Measurements from ENCODE around the gene AMN1.

Gene AMN1

GRCh38 chr12:31631023-31631724, 97.6 kb downstream of the AMN1 start:
- TF ChIP-seq ZFP3 (CRISPR knock-in tag; IDR thresholded peaks at IDR 0.05) (no peak), ZC3H10 (CRISPR knock-in tag; IDR thresholded peaks at IDR 0.05) (no peak), TSHZ2 (CRISPR knock-in tag; IDR thresholded peaks at IDR 0.05) (no peak), ZFP30 (CRISPR knock-in tag; IDR thresholded peaks at IDR 0.05) (no peak), CSDC2 (CRISPR knock-in tag; IDR thresholded peaks at IDR 0.05) (no peak), TCF4 (CRISPR knock-in tag; IDR thresholded peaks at IDR 0.05; ENCODE audit: borderline replicate concordance) (no peak), OSR1 (CRISPR knock-in tag; IDR thresholded peaks at IDR 0.05) (no peak), CREB5 (CRISPR knock-in tag; IDR thresholded peaks at IDR 0.05; ENCODE audit: low read depth) (no peak), TOX (CRISPR knock-in tag; IDR thresholded peaks at IDR 0.05; ENCODE audit: borderline replicate concordance) (no peak), RARB (CRISPR knock-in tag; IDR thresholded peaks at IDR 0.05) (no peak), BACH2 (CRISPR knock-in tag; IDR thresholded peaks at IDR 0.05; ENCODE audit: borderline replicate concordance) (no peak), PATZ1 (CRISPR knock-in tag; IDR thresholded peaks at IDR 0.05; ENCODE audit: borderline replicate concordance) (no peak), ZNF8 (CRISPR knock-in tag; IDR thresholded peaks at IDR 0.05) (no peak), POU6F1 (CRISPR knock-in tag; IDR thresholded peaks at IDR 0.05; ENCODE audit: borderline replicate concordance, low read depth) (no peak), PPARA (CRISPR knock-in tag; IDR thresholded peaks at IDR 0.05; ENCODE audit: borderline replicate concordance) (no peak), GLIS3 (CRISPR knock-in tag; IDR thresholded peaks at IDR 0.05) (no peak), ZNF70 (CRISPR knock-in tag; IDR thresholded peaks at IDR 0.05) (no peak), CSRNP3 (CRISPR knock-in tag; IDR thresholded peaks at IDR 0.05) (no peak), ARNTL (CRISPR knock-in tag; IDR thresholded peaks at IDR 0.05; ENCODE audit: borderline replicate concordance, low read depth) (no peak)
- ATAC-seq: no peak

- ATAC-seq: peak; percentile 64
Measured at GRCh38 chr12:31629756-31630732, 98.8 kb downstream of the AMN1 start.

More at GRCh38 chr12:31629756-31630732, 98.8 kb downstream of the AMN1 start:
- 0 out of 2 replicates have a peak, but pooled peaks have one; percentile 18 for TF ChIP-seq SNAI2 (CRISPR knock-in tag; IDR thresholded peaks at IDR 0.05)
- no peak for TF ChIP-seq CSRNP3 (CRISPR knock-in tag; IDR thresholded peaks at IDR 0.05)
- TF ChIP-seq TOX (CRISPR knock-in tag; IDR thresholded peaks at IDR 0.05; ENCODE audit: borderline replicate concordance): 0 out of 2 replicates have a peak, but pooled peaks have one; percentile 19
- TF ChIP-seq RARB (CRISPR knock-in tag; IDR thresholded peaks at IDR 0.05): no peak
- TF ChIP-seq ISL1 (CRISPR knock-in tag; IDR thresholded peaks at IDR 0.05): peak; percentile 56
- no peak for TF ChIP-seq OSR1 (CRISPR knock-in tag; IDR thresholded peaks at IDR 0.05)
- no peak; the same call in 1 of the 2 replicates for TF ChIP-seq TSHZ2 (CRISPR knock-in tag; IDR thresholded peaks at IDR 0.05)
- no peak for TF ChIP-seq ZC3H10 (CRISPR knock-in tag; IDR thresholded peaks at IDR 0.05)
- no peak for TF ChIP-seq BACH2 (CRISPR knock-in tag; IDR thresholded peaks at IDR 0.05; ENCODE audit: borderline replicate concordance)
- TF ChIP-seq ZNF8 (CRISPR knock-in tag; IDR thresholded peaks at IDR 0.05): no peak
- TF ChIP-seq ZFP30 (CRISPR knock-in tag; IDR thresholded peaks at IDR 0.05): no peak
